ENCODE data around the gene EPB41L4A.
"Not testable (repeated sequence)": the region's sequence is repeated elsewhere in the genome, so short reads cannot be mapped to it uniquely, and the experiment has no call there.

Gene EPB41L4A

DNA sequence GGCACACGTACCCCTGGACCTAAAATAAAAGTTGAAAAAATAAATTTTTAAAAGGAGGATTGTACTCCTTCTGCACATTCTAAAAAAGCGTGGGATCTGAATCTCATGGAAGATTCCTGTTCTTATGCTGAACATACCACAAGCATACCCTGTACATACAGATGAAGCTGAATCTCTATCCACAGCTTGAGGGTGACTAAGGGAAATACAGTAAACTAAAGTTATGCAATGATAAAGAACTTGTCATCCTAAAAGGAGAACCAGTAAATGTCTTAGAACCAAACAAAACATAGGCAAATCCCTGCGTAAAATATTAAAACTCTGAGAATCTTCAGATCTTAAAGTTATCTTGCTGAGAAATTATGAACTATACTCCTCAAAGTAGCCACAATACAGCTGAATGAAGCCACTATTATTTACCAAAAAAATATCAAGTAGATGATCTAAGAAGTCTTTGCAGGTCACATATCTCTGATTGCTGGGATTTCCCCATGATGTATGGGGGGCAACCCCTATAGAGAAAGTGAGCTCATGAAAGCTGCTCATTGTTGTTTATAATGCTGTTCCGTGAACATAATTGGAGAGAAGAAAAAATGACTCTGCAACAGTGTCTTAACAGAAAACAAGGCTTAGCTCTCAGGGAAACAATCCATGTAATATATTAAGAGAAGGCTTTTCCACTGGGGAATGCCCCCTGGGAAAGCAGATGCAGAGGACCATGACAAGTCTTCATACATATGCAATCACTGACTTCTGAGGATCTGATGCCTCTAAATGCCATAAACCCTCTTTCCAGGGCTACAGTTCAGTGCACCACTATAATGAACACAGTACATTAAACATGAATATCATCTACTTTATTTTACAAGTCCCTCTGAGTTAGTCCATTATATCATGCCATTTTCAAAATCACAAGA lies 210.1 kb downstream of the EPB41L4A start:
- DNase-seq (ENCODE audit: low read depth in 2 of 2), result no peak

GRCh38 chr5:112208195-112208594 lies 210.9 kb downstream of the EPB41L4A start:
- DNase-seq (ENCODE audit: low read depth in 2 of 2), result not testable (repeated sequence)

GRCh38 chr5:112205846-112206245 lies 213.2 kb downstream of the EPB41L4A start:
- DNase-seq (ENCODE audit: low read depth in 2 of 2), result no peak

GRCh38 chr5:112203229-112203628 lies 215.8 kb downstream of the EPB41L4A start:
- no peak for DNase-seq (ENCODE audit: low read depth in 2 of 2)

DNA sequence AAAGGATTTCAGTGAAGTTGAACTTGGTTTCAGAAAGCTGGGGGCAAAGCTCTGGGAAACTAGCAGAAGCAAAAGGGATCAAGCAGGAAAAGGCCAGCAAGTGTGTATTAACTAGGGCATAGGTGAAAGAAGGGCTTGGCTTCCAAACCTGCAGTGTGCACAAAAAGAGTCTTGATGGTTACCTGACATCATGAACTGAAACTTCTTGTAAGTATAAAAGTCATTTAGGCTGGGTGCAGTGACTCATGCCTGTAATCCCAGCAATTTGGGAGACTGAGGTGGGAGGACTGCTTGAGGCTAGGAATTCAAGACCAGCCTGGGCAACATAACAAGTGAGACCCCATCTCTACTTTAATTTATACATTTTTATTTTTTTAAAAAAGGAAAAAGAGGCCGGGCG lies 216.4 kb downstream of the EPB41L4A start:
- no peak for DNase-seq (ENCODE audit: low read depth in 2 of 2)

DNA sequence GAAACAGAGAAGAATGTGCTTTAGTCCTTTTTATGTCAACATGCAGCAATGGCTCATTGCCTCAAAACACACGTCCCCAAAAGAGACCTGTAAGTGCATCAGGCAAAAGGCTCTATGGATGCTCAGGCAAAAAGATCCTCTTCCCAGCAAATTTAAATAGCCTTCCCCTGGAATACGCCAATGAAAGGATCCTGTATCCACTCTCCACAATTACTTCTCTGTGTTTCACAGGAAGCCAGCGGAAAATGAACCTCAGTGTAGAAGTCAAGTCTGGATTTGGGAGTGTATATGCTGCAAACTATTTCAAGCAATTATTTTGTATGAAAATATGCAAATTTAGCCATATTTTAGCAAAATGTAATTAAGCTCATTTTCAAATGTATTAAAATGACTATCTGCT lies 217.9 kb downstream of the EPB41L4A start:
- DNase-seq (ENCODE audit: low read depth in 2 of 2), result no peak

DNA sequence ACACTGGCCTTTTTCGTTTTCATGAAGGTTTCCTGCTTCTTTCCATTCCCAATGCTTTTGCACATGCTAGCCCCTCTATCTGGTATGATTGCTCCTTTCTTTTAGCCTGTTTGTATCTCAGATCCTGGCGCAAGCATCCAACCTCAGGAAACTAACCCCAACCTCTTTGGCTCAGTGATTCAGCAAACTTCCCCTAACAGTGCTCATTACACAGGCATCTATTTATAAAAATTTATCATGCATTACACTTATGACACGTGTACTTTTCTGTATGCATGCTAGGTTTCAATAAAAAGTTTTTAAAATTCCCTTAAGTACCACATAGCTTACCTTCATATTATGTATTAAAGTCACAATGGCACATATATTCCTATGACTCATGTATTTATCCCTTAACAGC lies 218.9 kb downstream of the EPB41L4A start:
- no peak for DNase-seq (ENCODE audit: low read depth in 2 of 2)

- no peak for DNase-seq (ENCODE audit: low read depth in 2 of 2)
Observed at GRCh38 chr5:112196584-112196983, 222.5 kb downstream of the EPB41L4A start.

DNA sequence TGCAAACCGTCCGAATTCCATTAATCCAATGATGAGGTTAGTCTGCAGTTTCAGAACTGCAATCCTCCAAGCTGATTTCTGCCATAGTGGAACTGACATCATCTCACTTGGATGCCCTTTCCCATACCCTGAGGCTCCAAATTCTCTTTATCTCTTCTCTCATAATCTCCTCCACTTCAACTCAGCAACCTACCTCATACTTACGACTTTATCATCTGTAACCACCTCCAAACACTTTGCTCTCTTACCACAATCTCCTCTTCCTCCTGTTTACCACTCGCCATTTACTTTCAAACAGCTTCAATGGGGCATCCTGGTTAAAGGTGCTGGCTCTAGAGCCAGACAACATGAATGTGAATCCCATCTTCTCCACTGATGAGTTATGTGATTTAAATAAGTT lies 223.2 kb downstream of the EPB41L4A start:
- no peak for DNase-seq (ENCODE audit: low read depth in 2 of 2)

DNA sequence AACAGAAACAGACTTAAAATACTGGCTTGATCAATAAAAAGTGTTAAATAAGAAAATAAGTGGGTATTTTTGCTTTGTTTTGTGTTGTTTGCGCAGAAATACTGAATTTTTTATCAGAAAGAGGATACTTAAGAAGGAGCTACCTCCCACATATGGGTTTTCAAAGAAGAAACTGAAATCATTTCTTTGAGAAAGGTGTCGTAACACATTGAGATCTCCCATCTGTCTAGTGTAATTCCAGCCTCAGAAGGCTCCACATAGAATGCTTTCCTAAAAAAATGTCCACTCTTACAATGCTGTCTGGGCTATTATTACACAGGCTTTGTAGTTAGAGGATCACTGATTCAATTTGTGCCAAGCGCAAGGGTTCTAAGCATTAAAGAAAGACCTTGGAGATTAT lies 226.2 kb downstream of the EPB41L4A start:
- no peak for DNase-seq (ENCODE audit: low read depth in 2 of 2)

GRCh38 chr5:112192072-112192471 lies 227.0 kb downstream of the EPB41L4A start:
- no peak for DNase-seq (ENCODE audit: low read depth in 2 of 2)

DNA sequence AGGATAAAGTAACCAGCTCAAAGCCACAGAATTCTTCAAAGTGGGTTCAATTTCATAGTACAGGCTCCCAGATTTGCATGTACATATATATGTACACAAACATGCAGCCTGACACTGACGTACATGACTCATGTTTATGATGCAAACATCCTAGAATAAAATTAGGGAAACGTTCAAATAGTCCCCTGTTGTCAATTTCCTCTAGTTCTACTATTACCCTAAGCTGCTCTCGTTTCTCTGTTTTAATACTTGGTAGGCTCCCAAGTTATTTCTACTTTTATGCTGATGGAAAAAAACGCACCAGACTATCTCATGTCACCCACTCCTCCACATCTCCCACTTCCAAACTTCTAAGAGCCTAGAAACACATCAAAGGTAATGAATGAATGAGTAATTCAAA lies 229.7 kb downstream of the EPB41L4A start:
- DNase-seq (ENCODE audit: low read depth in 2 of 2), result no peak

GRCh38 chr5:112186401-112186990 lies 232.6 kb downstream of the EPB41L4A start:
- DNase-seq (ENCODE audit: low read depth in 2 of 2), result no peak

GRCh38 chr5:112183874-112184273 lies 235.2 kb downstream of the EPB41L4A start:
- DNase-seq (ENCODE audit: low read depth in 2 of 2), result no peak

DNA sequence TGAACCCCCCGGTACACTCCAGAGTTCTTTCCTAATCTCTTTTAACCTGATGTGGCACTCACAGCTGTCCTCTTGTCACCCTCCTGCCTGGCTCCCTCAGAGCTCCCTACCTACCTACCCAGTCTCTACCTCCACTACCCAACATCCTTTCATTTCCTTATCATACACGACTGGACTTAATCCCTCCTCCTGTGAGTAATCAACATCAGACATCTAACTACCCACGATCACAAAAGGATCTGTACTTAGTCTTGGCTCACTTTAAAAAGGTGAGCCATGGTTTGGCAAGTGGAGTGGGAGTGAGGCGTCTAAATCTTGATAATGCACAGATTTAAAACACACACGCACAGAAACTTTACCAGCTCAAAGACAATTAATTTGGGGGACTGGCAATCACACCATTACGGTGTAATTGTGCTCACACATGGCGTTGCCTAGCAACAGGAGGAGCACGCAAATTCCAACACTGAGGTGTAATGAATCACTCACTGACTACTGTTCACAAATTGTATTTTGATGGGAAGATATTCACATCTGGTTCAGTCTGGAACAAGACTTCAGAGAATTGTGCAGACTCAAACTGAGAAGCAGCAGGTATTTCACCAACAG lies 235.9 kb downstream of the EPB41L4A start:
- DNase-seq (ENCODE audit: low read depth in 2 of 2), result no peak

GRCh38 chr5:112179290-112179689 lies 239.8 kb downstream of the EPB41L4A start:
- no peak for DNase-seq (ENCODE audit: low read depth in 2 of 2)

DNA sequence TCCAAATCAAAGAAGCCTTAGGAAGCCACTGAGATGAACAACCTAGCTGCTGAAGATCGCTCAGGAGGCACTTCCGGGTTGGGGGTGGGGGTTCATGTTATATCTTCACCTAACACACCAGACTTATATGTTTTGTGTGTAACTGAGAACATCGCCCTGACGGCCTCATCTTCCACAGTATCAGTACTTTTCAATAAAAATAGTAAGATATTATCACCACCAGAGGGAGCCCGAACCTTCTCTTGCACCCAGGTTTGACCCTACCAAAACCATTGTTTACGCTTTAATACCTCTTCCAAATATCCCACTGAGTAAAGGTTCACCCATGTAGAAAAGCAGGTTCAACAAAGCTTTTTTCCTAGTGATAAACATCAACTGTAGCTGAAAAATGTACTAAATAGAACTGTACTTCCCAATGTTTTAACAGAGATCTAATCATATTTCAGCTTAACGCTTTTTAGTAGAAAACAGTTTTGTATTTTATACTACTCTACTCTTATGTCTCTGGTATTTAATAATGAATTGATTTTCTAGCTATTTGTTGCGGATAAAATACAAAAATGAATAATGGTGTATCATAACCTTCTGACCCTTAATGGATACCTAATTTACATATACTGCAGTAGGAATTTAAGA lies 244.0 kb downstream of the EPB41L4A start:
- DNase-seq (ENCODE audit: low read depth in 2 of 2), result no peak

GRCh38 chr5:112165897-112166737 lies 253.0 kb downstream of the EPB41L4A start:
- no peak for DNase-seq (ENCODE audit: low read depth in 2 of 2)

DNA sequence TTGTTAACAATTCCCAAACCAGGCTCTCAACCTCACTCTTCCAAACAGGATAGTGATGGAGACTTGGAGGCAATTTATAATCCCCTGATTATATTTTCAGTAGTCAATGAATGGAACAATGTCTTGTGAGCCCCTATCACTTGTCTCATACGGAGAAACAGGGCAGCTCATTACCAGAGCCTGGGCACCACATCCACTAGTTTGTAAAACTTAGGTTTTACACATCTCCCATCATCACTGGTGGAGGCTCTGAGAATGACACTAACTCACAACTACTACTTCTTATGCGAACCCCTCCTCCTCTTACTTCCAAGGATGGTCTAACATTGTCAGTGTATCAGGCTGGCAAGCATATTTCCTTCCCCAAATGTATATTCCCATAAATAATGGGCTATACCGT lies 253.7 kb downstream of the EPB41L4A start:
- no peak for DNase-seq (ENCODE audit: low read depth in 2 of 2)

GRCh38 chr5:112163435-112163834 lies 255.6 kb downstream of the EPB41L4A start:
- no peak for DNase-seq (ENCODE audit: low read depth in 2 of 2)

GRCh38 chr5:112161392-112161748 lies 257.7 kb downstream of the EPB41L4A start:
- no peak for DNase-seq (ENCODE audit: low read depth in 2 of 2)
